MM.1S (cell line): ENCODE measurements around the gene FBXO17.

Experiments used
- CTCF ChIP-seq: fragments of 300-600 bp; sonication (generic); IDR thresholded peaks from 2 replicates; pipeline ENCODE4 v1.5.1; 2016; ENCODE audit warnings: antibody characterized with exemption, low read length, mixed read lengths
- EZH2 ChIP-seq: fragments of 300-600 bp; sonication (generic); optimal IDR thresholded peaks from 2 replicates; pipeline ENCODE3; 2017; ENCODE audit warnings: low read depth, mild to moderate bottlenecking, antibody characterized with exemption, low read length, mixed read lengths
- EZH2phosphoT487 ChIP-seq: fragments of 300-600 bp; sonication (generic); IDR thresholded peaks from 2 replicates; pipeline ENCODE4 v1.6.1; 2018; ENCODE audit warnings: antibody characterized with exemption, low read length

GRCh38 chr19:38971672-38972071, 3.9 kb downstream of the FBXO17 start:
- TF ChIP-seq EZH2 (no peak), CTCF (no peak), EZH2phosphoT487 (no peak)
